Measurements from ENCODE around the gene MAPKBP1.

Gene MAPKBP1

DNA sequence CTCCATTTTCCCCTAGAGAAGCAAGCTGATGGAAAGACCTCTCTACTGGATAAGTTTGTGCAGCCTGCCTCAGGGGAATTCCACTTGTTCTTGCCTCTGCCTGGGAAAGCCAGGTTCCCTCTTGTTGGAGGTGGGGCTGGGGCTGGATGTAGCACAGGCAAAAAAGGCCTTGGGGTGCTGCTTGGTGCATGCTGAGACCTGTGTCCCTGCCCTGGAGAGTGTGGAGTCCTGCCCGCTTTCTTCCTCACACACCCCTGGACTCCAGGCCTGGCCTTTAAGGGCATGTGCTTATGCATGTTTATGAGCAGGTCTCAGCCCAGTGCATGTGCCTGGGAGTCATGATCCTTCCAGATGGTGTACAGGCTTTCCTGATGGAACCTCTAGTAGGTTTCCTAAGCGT lies 30.1 kb downstream of the MAPKBP1 start:
- no peak for DNase-seq (ENCODE audit: extremely low spot score, insufficient read length, low read depth)
- no peak for FAIRE-seq

- FAIRE-seq (no peak), DNase-seq (ENCODE audit: extremely low spot score, insufficient read length, low read depth) (no peak)
Observed at GRCh38 chr15:41804916-41805666, 30.8 kb downstream of the MAPKBP1 start.

DNA sequence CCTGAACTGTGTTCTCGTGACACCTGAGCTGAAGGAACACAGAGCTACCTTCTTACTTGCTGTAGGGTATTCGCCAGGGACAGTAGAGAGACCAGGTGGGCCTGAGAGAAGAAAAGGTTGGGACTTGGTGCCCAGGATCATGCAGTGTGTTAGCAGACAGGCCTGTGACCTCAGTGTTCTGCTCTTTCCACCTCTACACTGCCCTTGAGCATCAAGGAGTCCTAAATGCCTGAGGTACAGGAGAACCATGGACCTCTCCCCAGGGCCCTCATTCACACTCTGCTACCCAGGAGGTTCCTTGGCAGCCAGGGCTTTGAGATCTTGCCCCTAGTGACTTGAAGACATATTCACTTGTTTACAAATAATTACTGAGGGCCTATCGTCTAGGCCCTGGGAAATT lies 31.4 kb downstream of the MAPKBP1 start:
- FAIRE-seq (no peak), DNase-seq (ENCODE audit: extremely low spot score, insufficient read length, low read depth) (no peak)

DNA sequence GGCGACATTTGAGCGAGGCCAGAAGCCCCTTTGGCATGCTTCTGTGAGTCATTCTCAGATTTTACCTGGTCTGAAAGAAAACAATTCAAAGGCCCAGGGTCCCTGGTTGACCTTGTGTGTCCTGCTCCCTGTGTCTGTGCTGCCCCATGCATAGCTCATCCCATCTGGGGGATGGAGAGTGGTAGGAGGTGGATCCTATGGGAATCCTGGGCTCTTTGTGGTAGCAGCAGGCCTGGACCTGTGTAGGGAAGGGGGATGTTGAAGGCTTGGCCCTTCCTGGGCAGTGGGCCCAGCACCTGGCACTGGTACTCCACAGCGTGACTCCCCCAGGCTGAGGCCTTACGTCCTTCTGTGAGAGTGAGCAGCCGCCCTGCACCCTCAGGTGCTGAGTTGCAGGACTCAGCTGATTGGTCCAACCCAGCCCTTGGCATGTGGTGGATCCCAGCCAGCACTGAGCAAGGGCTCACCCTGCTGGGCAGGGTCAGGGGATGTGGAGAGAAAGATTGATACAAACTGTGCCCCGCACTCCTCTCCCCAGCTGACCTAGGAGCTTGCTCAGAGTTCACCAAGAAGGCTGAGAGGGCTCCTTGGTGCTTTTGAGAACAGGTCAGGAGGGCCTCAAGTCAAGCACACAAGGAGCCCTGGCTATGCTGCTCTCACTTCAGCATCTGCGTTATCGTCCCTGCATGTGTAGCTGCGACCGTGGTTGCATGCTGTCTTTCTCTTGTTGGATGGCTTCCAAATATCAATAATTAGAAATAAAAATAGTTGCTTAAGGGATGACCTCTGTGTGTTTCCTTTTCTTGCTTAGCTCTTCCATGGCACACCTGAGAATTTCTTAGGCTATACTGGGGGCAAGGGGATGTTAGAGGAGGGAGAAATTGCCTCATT lies 32.3 kb downstream of the MAPKBP1 start:
- FAIRE-seq (no peak), DNase-seq (ENCODE audit: extremely low spot score, insufficient read length, low read depth) (no peak)

- no peak for FAIRE-seq
- DNase-seq (ENCODE audit: extremely low spot score, insufficient read length, low read depth): no peak
Observed at GRCh38 chr15:41809121-41809520, 34.8 kb downstream of the MAPKBP1 start.

- no peak for FAIRE-seq
- no peak for DNase-seq (ENCODE audit: extremely low spot score, insufficient read length, low read depth)
Observed at GRCh38 chr15:41809526-41810220, 35.4 kb downstream of the MAPKBP1 start.

- FAIRE-seq (no peak), DNase-seq (ENCODE audit: extremely low spot score, insufficient read length, low read depth) (no peak)
Observed at GRCh38 chr15:41810651-41811431, 36.6 kb downstream of the MAPKBP1 start.

DNA sequence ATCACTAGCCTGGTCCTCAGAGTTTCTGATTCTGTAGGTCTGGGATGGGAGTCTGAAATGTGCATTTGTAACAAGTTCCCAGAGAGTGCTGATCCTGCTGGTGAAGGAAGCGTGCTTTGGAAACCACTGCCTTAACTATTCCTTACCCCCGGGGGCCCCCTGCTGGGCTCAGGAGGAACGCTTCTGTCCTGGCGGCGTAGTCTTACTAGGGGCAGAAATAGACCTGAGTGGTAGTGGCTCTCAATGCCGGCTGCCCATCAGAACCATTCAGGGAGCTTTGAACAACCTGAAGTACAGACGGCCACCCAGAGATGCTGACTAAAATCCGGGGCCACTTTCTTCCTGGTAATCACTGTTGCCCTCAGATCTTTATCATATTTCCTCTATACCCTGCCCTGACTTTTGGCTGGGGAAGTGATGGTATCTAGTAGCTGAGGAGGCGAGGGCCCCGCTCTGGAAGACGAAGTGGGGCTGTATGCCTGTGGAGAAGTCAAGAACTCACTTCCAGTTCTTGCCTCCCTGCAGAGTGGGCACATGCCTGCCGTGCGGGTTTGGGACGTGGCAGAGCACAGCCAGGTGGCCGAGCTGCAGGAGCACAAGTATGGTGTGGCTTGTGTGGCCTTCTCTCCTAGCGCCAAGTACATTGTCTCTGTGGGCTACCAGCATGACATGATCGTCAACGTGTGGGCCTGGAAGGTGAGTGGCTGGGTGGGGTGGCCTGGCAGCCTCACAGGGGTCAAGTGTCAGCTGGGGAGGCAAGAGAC lies 37.3 kb downstream of the MAPKBP1 start:
- DNase-seq (ENCODE audit: extremely low spot score, insufficient read length, low read depth) (peak; percentile 73), FAIRE-seq (peak; percentile 84)

DNA sequence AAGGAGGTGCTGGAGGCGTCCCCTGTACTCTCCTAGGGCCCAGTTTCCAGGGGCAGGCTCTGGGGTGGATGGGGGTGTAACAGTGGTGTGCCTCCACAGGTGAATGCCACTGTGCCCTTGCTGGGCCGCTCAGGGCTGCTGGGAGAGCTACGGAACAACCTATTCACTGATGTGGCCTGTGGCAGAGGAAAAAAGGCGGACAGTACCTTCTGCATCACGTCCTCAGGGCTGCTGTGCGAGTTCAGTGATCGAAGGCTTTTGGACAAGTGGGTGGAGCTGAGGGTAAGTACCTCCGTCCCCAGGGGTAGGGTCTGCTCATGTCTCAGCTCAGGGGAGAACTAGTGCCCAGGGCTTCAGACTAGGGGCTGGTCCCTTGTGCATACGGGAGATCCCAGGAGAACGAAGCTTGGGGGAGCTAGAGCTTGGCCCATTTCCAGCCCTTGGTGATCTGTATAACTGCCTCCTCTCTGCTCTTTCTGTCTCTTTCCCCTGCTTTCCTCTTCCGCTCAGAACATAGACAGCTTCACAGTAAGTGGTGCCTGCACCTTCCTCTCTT lies 38.6 kb downstream of the MAPKBP1 start:
- FAIRE-seq: no peak
- DNase-seq (ENCODE audit: extremely low spot score, insufficient read length, low read depth): no peak

GRCh38 chr15:41813426-41813825 lies 39.1 kb downstream of the MAPKBP1 start:
- DNase-seq (ENCODE audit: extremely low spot score, insufficient read length, low read depth): no peak
- FAIRE-seq: no peak

- FAIRE-seq: no peak
- DNase-seq (ENCODE audit: extremely low spot score, insufficient read length, low read depth): no peak
Observed at GRCh38 chr15:41814534-41814933, 40.2 kb downstream of the MAPKBP1 start.

GRCh38 chr15:41816788-41817187 lies 42.5 kb downstream of the MAPKBP1 start:
- no peak for DNase-seq (ENCODE audit: extremely low spot score, insufficient read length, low read depth)
- FAIRE-seq: no peak

DNA sequence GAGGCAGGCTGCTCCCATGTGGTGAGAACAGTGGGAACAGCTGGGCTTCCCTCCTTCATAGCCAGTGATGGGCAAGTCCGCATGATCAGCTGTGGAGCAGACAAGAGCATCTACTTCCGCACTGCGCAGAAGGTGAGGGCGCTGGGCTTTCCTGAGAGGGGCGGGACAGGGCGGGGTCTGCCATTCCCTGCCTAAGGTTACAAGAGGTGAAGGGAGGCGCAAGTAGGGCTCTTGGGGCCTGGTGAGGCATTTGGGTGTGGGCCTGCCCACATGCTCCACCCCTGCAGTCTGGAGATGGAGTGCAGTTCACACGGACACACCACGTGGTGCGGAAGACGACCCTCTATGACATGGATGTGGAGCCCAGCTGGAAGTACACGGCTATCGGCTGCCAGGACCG lies 43.0 kb downstream of the MAPKBP1 start:
- FAIRE-seq: no peak
- DNase-seq (ENCODE audit: extremely low spot score, insufficient read length, low read depth): no peak

DNA sequence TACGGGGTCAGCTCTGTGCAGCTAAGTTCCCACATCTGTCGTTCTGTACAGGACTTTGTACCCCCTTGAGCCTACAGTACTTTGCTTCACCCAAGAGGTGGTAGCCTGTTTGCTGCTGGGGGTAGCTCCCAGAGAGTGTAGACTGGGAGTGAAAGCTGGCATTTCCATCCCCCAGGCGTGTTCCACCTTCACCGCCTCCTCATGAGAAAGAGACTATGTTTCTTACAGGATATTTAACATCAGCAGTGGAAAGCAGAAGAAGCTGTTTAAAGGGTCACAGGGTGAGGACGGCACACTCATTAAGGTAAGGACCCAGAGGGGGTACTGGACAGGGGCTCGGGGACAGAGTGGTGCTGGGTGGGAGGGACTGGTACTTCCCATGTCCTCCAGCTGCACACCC lies 43.5 kb downstream of the MAPKBP1 start:
- DNase-seq (ENCODE audit: extremely low spot score, insufficient read length, low read depth) (no peak), FAIRE-seq (no peak)

DNA sequence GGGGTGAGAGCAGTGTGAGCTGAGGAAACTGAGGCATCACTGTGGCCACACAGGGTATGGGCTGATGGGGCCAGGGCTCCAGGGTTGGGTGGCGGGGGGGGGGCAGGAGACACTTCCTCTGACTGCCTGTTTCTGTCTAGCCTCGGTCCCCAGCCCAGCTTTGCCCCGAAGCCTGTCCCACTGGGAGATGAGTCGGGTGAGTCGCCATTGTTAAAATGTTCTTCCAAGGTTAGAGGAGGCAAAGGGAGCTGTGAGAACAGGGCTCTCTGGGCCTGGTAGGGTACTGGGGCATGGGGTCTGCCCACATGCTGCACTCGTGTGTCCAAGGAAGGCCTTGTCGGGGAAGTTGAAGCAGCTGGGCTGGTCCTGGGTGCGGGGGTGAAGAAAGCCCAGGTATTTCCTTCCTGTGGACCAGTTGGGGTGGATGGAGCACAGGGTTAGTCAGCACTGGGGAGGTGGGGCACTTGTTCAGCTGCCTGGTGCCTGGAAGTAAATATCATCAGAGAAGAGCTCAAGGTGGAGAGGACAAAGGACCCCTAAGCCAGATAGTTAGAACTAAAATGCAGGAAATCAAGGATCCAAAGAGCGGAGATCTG lies 45.3 kb downstream of the MAPKBP1 start:
- DNase-seq (ENCODE audit: extremely low spot score, insufficient read length, low read depth): no peak
- FAIRE-seq: no peak

DNA sequence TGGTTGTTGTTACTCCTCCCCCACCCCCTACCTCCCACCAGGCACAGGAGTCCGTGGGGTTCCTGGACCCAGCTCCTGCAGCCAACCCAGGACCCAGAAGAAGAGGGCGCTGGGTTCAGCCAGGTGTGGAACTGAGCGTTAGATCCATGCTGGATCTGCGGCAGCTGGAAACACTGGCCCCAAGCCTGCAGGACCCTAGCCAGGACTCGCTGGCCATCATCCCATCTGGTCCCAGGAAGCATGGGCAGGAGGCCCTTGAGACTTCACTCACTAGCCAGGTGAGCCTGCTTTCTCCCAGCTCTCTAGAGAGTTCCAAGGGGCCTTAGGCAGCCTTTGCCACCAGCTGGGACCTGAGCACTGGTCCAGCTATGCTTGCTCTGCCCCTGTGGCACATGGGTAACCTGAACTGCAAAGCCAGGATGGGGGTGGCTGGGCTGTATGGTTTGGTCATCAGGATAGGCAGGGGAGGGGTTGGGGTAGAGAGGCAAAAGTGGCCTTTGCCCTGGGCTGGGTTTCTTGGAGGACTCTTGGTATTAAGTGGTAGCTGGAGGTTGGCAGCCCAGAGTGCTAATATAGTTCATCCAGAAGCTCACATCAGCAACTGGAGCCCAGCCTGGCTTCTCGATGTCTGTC lies 46.6 kb downstream of the MAPKBP1 start:
- FAIRE-seq (no peak), DNase-seq (ENCODE audit: extremely low spot score, insufficient read length, low read depth) (no peak)

DNA sequence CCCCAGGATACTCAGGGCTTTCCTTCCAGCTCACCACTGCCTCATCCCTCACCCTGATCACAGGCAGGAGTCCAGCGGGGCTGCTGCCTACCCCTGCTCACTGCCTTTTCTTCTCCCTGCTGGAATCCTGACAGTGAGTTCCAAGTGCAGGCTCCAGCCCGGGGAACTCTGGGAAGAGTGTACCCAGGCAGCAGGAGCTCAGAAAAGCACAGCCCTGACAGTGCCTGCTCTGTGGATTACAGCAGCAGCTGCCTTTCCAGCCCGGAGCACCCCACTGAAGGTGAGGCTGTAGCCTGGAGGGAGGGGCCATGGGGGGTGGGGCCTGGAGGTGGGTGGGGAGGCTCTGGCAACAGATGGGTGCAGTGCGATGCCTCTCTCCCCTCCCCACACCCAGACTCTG lies 47.5 kb downstream of the MAPKBP1 start:
- DNase-seq (ENCODE audit: extremely low spot score, insufficient read length, low read depth) (no peak), FAIRE-seq (no peak)

DNA sequence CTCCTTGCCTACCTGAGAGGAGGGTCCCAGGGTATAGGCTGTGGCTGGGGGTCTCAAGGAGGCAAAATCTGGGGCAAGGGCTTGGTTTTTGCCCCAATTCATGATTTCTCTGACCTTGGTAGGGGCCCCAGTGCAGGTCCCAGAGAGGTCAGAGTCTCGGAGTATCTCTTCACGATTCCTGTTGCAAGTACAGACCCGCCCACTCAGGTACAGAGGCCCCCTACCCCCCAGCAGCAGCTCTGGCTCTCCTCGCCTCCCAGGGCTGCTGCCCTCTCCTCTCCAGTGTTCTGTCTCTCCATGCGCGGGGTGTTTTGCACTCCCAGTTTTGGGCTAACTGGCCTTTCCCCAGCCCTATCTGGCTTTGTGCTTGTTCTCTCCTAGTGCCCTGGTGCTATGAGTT lies 48.2 kb downstream of the MAPKBP1 start:
- no peak for FAIRE-seq
- no peak for DNase-seq (ENCODE audit: extremely low spot score, insufficient read length, low read depth)
